GM23338 (cell line): ENCODE results near the gene KRTAP10-5. TPM values are rescaled to one million over a fixed set of nuclear protein-coding genes. Genes with fewer than 3 reads are reported as not detected.
"Not testable (repeated sequence)": the region's sequence is repeated elsewhere in the genome, so short reads cannot be mapped to it uniquely, and the experiment has no call there.

Experiments
- ATAC-seq: fragments of 200-7000 bp; cut with Tn5 transposase; 3 replicates; pipeline ENCODE4 v1.9.1; 2020
- DNase-seq: peaks from one replicate; pipeline ENCODE4 v3.0.0-alpha.2; 2015; ENCODE audit warnings: low spot score
- H2AFZ ChIP-seq: fragments of 200-600 bp; sonication (generic); 2 replicates; pipeline ENCODE4 v1.8.0; 2016; ENCODE audit warnings: antibody characterized with exemption, mild to moderate bottlenecking, moderate library complexity
- H3F3A ChIP-seq: fragments of 200-600 bp; sonication (generic); replicated peaks from 2 replicates; pipeline ENCODE4 v1.8.0; 2017; ENCODE audit warnings: antibody characterized with exemption, mixed run types, low read depth
- H3K27ac ChIP-seq: fragments of 200-600 bp; sonication (generic); 2 replicates; pipeline ENCODE4 v1.6.1; 2016; ENCODE audit warnings: low read depth
- H3K27me3 ChIP-seq: fragments of 200-600 bp; sonication (generic); 2 replicates; pipeline ENCODE4 v1.8.0; 2016; ENCODE audit warnings: mild to moderate bottlenecking, mixed run types, moderate library complexity; ENCODE audit not compliant: insufficient read depth
- H3K36me3 ChIP-seq: fragments of 200-600 bp; sonication (generic); 2 replicates; pipeline ENCODE4 v1.8.0; 2016; ENCODE audit warnings: mild to moderate bottlenecking; ENCODE audit not compliant: insufficient read depth
- H3K4me1 ChIP-seq: fragments of 200-600 bp; sonication (generic); 2 replicates; pipeline ENCODE4 v1.8.0; 2016; ENCODE audit warnings: mild to moderate bottlenecking, moderate library complexity; ENCODE audit not compliant: insufficient read depth
- H3K4me2 ChIP-seq: fragments of 200-600 bp; sonication (generic); 2 replicates; pipeline ENCODE4 v1.7.1; 2017; ENCODE audit warnings: mixed run types
- H3K4me3 ChIP-seq: fragments of 200-600 bp; sonication (generic); 2 replicates; pipeline ENCODE4 v1.6.1; 2016; ENCODE audit warnings: mixed run types
- H3K79me2 ChIP-seq: fragments of 200-600 bp; sonication (generic); replicated peaks from 2 replicates; pipeline ENCODE4 v1.8.0; 2017; ENCODE audit warnings: mild to moderate bottlenecking; ENCODE audit not compliant: insufficient read depth
- H3K9me2 ChIP-seq: fragments of 200-600 bp; sonication (generic); 2 replicates; pipeline ENCODE4 v1.8.0; 2017; ENCODE audit not compliant: insufficient read depth
- H4K20me1 ChIP-seq: fragments of 200-600 bp; sonication (generic); replicated peaks from 2 replicates; pipeline ENCODE4 v1.8.0; 2017; ENCODE audit warnings: mild to moderate bottlenecking; ENCODE audit not compliant: insufficient read depth
- H3K27ac Mint-ChIP-seq: 2 replicates; pipeline ENCODE4 v1.8.0; 2020; ENCODE audit warnings: inconsistent platforms, mild to moderate bottlenecking, moderate library complexity, mixed read lengths
- H3K27me3 Mint-ChIP-seq: 3 replicates; pipeline ENCODE4 v1.8.0; 2022; ENCODE audit warnings: low read depth, mild to moderate bottlenecking, moderate library complexity, mixed read lengths, inconsistent platforms; ENCODE audit not compliant: insufficient read depth, poor library complexity
- H3K36me3 Mint-ChIP-seq: 3 replicates; pipeline ENCODE4 v1.8.0; 2021; ENCODE audit warnings: low read depth, mild to moderate bottlenecking, inconsistent platforms, moderate library complexity, mixed read lengths
- H3K4me1 Mint-ChIP-seq: 3 replicates; pipeline ENCODE4 v1.8.0; 2020; ENCODE audit warnings: mild to moderate bottlenecking, inconsistent platforms, mixed read lengths
- H3K4me3 Mint-ChIP-seq: 3 replicates; pipeline ENCODE4 v1.8.0; 2021; ENCODE audit warnings: moderate library complexity, mild to moderate bottlenecking, inconsistent platforms, mixed read lengths
- H3K9me3 Mint-ChIP-seq: 3 replicates; pipeline ENCODE4 v1.8.0; 2020; ENCODE audit warnings: moderate library complexity, mild to moderate bottlenecking, inconsistent platforms, mixed read lengths
- CREB1 ChIP-seq: fragments of 250-450 bp; sonication (Bioruptor Pico); IDR thresholded peaks from 2 replicates; pipeline ENCODE4 v1.5.0; 2020; ENCODE audit warnings: low read depth, mild to moderate bottlenecking, moderate library complexity
- CTCF ChIP-seq, 2 experiments: fragments of 200-600 bp in 1 of 2; sonication (generic) in 1 of 2; conservative IDR thresholded peaks; 2 replicates each; pipeline versions ENCODE4 v1.5.1 to v1.6.1; 2016 to 2017; ENCODE audit warnings: antibody characterized with exemption in 2 of 2, low read depth in 2 of 2, mild to moderate bottlenecking in 2 of 2, moderate library complexity in 1 of 2
- EZH2 ChIP-seq: fragments of 200-600 bp; sonication (generic); IDR thresholded peaks from one replicate; pipeline ENCODE4 v1.8.0; 2017; ENCODE audit warnings: antibody characterized with exemption, mild to moderate bottlenecking, low read depth; ENCODE audit not compliant: unreplicated experiment
- EZH2phosphoT487 ChIP-seq: fragments of 200-600 bp; sonication (generic); IDR thresholded peaks from one replicate; pipeline ENCODE4 v1.8.1; 2018; ENCODE audit warnings: antibody characterized with exemption; ENCODE audit not compliant: unreplicated experiment
- JUNB ChIP-seq: IDR thresholded peaks from one replicate; pipeline ENCODE4 v1.6.1; 2016; ENCODE audit warnings: antibody characterized with exemption; ENCODE audit not compliant: unreplicated experiment
- NANOG ChIP-seq: IDR thresholded peaks from 2 replicates; pipeline ENCODE4 v1.6.1; 2016; ENCODE audit warnings: antibody characterized with exemption, borderline replicate concordance
- POLR2AphosphoS5 ChIP-seq: IDR thresholded peaks from 2 replicates; pipeline ENCODE4 v1.6.1; 2016; ENCODE audit warnings: antibody characterized with exemption, low read depth
- REST ChIP-seq: IDR thresholded peaks from one replicate; pipeline ENCODE4 v1.6.1; 2018; ENCODE audit warnings: antibody characterized with exemption; ENCODE audit not compliant: unreplicated experiment
- STAT1 ChIP-seq: IDR thresholded peaks from one replicate; pipeline ENCODE4 v1.6.1; 2016; ENCODE audit warnings: antibody characterized with exemption; ENCODE audit not compliant: unreplicated experiment
- ZNF114 ChIP-seq: fragments of 250-450 bp; sonication (Bioruptor Pico); IDR thresholded peaks from 2 replicates; pipeline ENCODE4 v1.5.0; 2020; ENCODE audit warnings: mild to moderate bottlenecking, moderate library complexity
- ZNF331 ChIP-seq: fragments of 250-450 bp; sonication (Bioruptor Pico); IDR thresholded peaks from 2 replicates; pipeline ENCODE4 v1.5.0; 2020; ENCODE audit warnings: low read depth, mild to moderate bottlenecking, moderate library complexity
- long read RNA-seq: library from polyadenylated mRNA; unstranded; transcript quantifications from one replicate; pipeline ENCODE4 v2.0.0, GENCODE V29; 2020; ENCODE audit not compliant: unreplicated experiment
- polyA plus RNA-seq: library from polyadenylated mRNA; unstranded; fragments of >200 nt; fragmentation: Nextera tagmentation; extraction: Ambion mirVana; gene quantifications from 2 replicates; pipeline ENCODE4 v1.2.1, GENCODE V29; 2016
- total RNA-seq: library from RNA; depleted of rRNA; stranded (reverse); fragments of >200 nt; shearing (Covaris generic); gene quantifications from 2 replicates; pipeline ENCODE4 v1.2.3, GENCODE V29; 2014; rRNA removed

KRTAP10-5 gene
- total RNA-seq (not detected in 2 replicates), polyA plus RNA-seq (not detected in 2 replicates)
- long read RNA-seq, result 0 reads

DNA sequence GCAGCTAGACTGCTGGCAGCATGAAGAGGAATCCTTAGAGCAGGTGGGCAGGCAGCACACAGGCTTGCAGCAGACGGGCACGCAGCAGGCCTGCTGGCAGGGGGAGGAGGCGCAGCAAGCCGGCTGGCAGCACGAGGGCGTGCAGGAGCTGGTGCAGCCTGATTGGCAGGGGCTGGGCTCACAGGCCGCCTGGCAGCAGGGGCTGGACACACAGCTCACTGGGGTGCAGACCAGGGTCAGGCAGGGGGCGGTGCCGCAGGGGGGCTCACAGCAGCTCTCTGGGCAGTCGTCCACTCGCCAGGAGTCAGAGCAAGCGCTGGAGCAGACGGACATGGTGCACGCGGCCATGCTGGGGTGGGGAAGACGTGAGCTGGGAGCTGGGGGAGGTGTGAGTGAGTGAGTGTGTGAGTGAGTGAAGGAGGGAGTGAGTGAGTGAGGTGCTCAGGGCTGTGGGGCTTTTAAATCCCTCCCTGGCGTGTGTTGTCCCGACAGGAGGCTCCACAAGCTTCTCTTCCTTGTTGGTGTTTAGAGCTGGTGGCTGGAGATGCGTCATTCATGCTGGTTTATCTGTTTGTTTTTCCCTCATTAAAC is at the start of gene KRTAP10-5:
KRTAP10-5 (minus strand) TSS at position 374 of the 591 bp plus-strand sequence; CDS start at position 348, 26 bp downstream.
- not testable (repeated sequence) for H3K4me1 Mint-ChIP-seq, H3K4me3 Mint-ChIP-seq, H3K27ac Mint-ChIP-seq, H3K4me3 ChIP-seq, H3K27ac ChIP-seq, H3K4me1 ChIP-seq, H3K36me3 Mint-ChIP-seq, H3K9me2 ChIP-seq, H3F3A ChIP-seq, H2AFZ ChIP-seq, H3K4me2 ChIP-seq, DNase-seq, H3K27me3 ChIP-seq, H3K79me2 ChIP-seq, H3K36me3 ChIP-seq, H4K20me1 ChIP-seq
- 0 out of 4 replicates have a peak, but pooled peaks of 1 of the 2 experiments have one; percentile 12 for TF ChIP-seq CTCF (conservative IDR thresholded peaks at IDR 0.05; ENCODE audit: low read depth in 2 of 2)
- peak; percentile 40; the same call in 2 of the 3 replicates for ATAC-seq
- Mint-ChIP-seq H3K27me3 (peaks cover 11% of the 10 kb centered on the region), H3K9me3 (peaks cover 30% of the 10 kb centered on the region)

- H3K36me3 Mint-ChIP-seq, result peaks cover 15% of the 10 kb centered on the region
- Histone ChIP-seq H3K27ac (no peak overlapping the region), H2AFZ (no peak overlapping the region), H3K4me3 (no peak overlapping the region), H3K4me2 (no peak overlapping the region), H3K36me3 (0 out of 2 replicates have a peak, but pooled peaks cover 6% of the 10 kb centered on the region), H3F3A (no peaks in the 10 kb centered on the region), H3K4me1 (no peaks in the 10 kb centered on the region), H4K20me1 (no peaks in the 10 kb centered on the region), H3K27me3 (no peaks in the 10 kb centered on the region), H3K79me2 (no peaks in the 10 kb centered on the region), H3K9me2 (no peaks in the 10 kb centered on the region)
- no peak overlapping the region for H3K27ac Mint-ChIP-seq
- H3K27me3 Mint-ChIP-seq, result peaks cover 7% of the 10 kb centered on the region
- H3K9me3 Mint-ChIP-seq, result peaks cover 33% of the 10 kb centered on the region
- ATAC-seq (peak; percentile 22; the same call in 2 of the 3 replicates), DNase-seq (no peak)
- H3K4me3 Mint-ChIP-seq, result no peak overlapping the region
- no peaks in the 10 kb centered on the region for H3K4me1 Mint-ChIP-seq
- TF ChIP-seq ZNF331 (CRISPR knock-in tag) (no peak), STAT1 (no peak), CTCF (conservative IDR thresholded peaks at IDR 0.05; ENCODE audit: low read depth in 2 of 2) (no peak), ZNF114 (CRISPR knock-in tag) (no peak), NANOG (no peak), REST (no peak), JUNB (no peak), POLR2AphosphoS5 (no peak), CREB1 (CRISPR knock-in tag) (no peak), EZH2 (no peak), EZH2phosphoT487 (no peak)
Observed at GRCh38 chr21:44628707-44629391, 48.4 kb upstream of the KRTAP10-5 start.
